CD4-positive, alpha-beta T cell treated with Interleukin-10 for 1 hour (primary cell): ENCODE data around the gene CCDC89.

ENCODE experiments used
- DNase-seq: peaks from one replicate; pipeline ENCODE4 v3.0.0-alpha.2; 2020

CCDC89 gene

DNA sequence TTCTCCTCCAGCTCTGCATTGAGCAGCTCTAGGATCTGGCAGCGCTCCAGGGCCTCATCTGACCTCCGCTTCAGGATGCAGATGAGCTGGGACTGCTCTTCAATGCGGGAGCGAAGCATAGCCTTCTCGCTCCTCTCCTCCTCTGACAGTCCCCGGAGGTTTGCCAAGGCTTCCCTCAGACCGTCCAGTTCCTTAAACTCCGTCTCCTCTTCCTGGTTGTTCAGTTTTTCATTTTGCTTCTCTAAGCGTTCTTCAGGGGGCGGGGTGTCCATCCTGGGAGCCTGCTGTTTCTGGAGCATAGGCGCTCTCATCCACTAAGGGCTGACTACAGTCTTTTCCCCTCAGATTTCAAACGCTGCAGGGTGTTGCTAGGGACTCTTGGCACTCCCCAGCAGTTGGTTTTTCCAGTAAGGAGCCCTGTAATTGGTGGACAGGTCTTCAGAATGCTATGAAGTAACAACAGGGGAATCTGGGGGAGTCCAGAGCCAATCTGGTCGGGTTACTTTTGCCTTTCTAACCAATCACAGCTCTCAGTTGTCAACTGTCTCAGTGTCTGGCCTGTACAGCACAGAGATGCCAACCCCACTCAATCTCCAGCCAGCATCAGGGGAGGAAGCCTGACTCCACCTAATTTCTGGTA lies at the start of gene CCDC89:
Gene CCDC89, minus strand, starts transcription at position 376 of the 640 bp plus-strand sequence. Its CDS starts 65 bp downstream, at position 311.
- no peak for DNase-seq

DNA sequence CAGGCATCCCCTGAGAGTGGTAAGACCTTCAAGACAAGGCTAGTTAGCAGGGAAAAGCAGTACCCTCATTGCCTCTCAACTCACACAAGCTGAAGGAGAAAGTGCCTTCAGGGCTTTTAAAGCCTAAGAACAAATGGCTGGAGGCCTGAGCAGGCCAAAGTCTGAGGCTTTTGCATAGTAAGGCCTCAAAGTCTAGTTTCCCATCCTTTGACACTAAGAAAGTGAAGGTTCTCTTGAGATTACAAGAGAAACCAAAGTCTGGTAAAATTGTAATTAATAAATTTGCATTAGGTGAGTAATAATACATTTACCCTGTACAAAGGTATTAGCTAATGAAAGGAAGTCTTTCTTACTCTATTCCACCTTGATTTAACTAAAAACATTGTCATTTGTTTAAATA lies 47.0 kb upstream of the CCDC89 start:
- no peak for DNase-seq

DNA sequence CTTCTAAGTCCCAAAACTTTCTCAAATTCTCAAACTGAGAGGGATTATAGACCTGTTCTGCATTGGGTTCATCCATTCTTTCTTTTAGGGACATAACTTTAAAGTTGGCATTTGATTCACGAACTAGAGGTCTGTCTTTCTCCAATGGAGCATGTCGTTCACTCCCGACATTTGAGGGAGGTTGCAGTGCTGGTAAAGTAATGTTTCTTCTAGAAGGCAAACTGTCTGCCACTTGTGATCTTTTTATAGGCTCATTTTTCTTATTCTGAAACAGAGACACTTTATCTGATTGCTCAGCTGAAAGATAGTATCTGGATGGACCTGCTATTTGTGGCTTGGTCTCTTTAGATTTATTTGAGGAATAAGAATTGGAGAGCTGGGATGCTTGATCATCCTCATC lies 40.4 kb upstream of the CCDC89 start:
- no peak for DNase-seq

DNA sequence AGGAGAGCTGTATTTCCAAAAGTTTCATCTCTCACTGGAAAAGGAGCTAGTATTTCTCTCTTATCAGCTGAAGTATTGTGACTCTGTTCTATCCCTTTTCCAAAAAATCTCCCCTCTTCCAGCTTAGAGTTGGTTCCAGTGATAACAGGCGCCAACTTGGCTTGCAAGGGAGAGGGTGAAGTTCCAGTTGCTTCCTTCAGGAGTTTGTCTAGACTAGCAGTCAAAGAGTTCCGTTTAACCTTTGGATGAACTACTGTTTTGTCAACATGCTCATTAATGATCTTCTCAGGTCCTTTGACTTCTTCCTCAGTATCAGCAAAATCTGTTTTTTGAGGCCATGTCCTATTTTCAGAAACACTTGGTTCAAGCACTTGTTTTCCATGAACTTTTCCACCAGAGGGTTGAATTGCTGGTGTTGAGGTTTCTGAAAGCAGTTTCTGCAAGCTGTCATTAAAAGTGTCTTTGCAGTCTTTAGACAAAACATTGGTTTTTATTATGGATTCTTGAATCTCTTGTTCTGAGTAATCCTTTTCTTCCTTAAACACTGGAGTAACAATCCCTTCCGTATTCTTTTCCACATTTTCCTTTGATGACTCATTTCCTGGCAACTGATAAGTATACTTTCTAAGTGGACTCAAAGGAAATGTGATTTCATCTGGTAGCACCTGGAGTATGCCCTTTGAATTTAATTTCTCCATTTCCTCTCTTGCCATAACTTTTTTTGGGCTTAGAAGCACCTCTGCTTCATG lies 39.7 kb upstream of the CCDC89 start:
- no peak for DNase-seq

DNA sequence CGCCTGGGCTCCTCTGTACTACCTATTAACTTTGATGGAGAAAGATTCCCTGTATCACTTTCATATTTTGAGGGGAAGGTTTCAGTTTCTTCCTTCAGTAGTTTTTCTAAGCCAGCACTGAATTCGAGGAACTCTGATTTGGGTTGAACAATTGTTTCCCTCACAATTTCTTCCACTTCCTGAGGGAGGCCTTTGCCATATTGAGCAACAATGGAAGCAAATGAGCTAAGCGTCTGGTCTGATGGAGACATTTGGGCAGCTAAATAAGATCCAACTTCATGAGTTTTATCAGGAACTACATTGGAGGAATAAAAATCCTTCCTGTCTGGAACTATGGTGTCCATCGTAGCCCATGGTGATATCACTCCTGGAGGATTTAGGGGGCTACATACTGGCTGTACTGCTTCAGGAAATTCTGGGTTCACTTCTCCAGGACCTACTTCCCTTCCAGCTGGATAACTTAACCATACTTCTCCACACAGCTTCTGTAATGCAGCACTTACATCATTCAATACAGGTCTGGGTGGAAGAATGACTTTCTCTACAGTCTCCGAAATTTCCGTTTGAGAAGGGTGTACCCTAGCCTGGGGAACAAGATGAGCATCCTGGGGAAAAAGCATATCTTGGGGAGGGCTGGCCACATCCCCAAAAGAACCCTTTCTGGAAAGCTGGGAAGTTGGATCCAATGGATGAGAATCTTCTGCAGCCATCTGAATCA lies 38.9 kb upstream of the CCDC89 start:
- DNase-seq = no peak

DNA sequence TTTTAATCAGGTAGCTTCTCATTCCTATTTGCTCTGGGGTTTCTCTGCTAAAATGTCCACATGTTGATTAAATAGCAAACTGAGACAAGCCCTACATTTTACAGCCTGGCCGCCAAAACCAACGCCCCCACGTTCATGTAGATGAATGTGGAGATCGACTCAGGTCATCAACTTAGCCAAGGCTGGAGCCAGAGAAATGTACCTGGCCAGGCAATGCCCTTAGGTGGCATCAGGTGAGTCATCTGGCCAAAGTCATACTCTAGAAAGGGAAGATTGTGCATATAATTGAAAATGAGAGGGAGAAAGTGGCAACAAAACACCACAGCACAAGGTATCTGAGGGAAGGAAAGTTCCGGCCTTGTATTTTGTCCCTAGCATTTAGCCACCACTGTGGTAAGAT lies 37.1 kb upstream of the CCDC89 start:
- DNase-seq = no peak

DNA sequence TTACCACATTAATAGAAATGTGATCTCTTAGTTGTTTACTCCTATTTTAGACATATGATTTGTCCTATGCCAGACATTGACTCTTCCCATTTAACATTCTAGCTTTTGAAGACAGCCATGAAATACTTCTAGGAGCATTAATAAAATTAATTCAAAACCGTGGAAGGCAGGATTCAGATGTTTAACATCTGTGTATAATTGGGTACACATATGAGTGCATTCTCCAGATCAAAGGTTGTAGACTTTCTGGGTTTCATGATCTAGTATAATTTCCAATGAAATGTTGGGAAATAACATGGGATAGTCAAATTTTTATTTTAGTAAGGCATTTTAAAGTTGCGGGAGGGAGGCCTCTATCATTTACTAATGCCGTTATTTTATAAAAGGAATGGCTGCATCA lies 35.2 kb upstream of the CCDC89 start:
- no peak for DNase-seq

DNA sequence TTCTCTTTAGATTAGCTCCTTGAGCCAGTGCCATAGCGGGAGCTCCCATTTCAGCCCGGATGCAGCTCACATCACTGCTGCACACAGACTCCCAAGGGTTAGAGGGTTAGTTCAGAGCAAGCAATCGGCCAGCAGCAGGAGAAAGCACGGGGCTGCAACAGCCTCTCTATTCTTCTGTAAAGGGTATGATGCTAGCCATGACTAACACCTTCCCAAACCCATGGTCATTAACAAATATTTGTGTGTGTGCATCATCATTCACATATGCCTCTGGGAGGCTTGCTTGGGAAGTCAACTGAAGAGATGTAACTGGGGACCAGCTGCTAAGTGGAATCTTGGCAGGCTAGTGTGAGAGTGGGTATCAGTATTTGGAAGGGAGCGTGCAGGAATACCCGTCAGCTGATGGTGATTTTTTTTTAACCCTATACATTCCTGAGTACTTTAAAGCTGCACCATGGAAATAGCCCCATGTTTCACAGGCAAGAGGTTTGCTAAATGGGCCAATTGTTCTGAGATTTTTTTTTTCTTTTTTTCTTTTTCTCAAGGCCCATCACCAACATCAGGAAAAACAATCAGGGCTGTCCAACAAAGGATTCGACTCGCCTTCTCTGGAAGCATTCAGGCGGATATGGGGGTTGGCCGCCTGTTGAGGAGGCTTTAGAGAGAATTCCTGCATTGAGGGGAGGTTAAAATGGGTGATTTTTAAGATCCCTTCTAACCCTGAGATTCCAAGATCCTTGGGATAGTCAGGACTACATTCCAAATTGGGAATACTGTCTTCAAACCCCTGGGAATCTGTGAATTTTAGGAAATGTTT lies 33.2 kb upstream of the CCDC89 start:
- DNase-seq = no peak

DNA sequence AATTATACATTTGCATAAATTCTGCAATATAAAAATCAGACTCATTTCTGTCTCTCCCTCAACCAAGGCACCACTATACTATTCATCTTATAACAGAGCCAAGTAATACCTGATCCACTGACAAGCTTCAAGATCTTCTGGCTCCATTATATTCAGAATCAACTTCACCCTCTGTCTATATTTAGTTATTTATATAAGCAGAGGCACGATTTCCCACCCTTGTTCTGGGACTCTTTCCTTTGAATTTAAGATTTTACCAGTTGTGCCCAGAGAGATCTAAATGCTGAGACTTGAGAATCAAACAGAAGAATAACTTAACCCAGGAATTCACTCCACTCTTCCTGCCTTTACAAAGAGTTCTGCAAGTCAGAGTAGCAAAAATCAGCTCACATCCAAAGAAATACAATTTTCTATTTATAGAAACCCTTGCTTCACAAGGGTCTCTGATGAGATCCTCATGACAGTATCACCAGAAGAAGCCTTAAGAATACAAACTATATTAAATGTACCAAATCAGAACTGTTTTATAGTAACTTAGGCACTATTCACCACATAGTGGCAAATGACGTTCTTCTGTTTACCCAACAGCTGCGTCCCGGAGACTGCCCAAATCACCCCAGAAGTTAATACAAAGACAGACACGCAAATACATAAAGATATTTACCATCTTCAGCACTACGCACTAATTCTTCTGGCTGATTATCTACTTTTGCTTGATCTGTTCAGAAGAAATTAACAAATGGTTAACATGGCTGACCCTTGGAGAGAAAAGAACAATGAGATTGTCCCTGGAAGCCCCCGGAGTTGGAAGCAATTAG lies 32.3 kb upstream of the CCDC89 start:
- no peak for DNase-seq

DNA sequence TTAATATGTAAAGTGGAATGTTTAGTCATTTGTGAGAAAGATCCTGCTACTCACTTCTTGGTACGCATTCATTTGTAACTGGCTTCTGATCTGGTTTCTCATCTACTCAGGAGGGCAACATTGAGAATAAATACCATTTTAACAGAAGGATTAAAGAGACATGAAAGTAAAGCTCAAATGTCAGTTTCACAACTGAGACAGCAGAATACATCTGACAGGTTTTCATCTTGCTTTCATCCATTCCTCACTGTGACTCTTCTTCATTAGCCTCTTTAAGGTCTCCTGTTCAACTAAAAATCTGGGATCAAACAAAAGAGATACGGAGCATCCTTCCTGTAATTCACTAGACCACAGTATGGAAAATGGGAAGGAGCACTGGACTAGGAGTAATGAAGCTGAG lies 31.4 kb upstream of the CCDC89 start:
- DNase-seq = no peak

DNA sequence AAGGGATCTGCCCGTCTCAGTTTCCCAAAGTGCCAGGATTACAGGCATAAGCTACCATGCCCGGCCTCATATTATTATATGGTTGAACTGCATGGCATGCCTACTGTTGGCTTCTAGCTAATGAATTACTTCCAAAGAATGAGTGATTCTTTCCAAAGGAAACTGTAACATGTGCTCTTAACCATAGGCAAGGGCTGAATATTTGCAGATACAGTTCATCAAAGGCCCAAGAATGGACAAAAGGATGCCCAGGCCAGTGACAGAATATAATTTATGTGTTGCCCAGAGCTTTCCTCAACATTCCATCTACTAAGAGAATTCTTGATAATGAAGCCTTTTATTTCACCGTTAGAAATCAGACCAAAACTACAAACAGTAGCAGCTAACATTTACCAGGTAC lies 27.0 kb upstream of the CCDC89 start:
- DNase-seq = no peak

DNA sequence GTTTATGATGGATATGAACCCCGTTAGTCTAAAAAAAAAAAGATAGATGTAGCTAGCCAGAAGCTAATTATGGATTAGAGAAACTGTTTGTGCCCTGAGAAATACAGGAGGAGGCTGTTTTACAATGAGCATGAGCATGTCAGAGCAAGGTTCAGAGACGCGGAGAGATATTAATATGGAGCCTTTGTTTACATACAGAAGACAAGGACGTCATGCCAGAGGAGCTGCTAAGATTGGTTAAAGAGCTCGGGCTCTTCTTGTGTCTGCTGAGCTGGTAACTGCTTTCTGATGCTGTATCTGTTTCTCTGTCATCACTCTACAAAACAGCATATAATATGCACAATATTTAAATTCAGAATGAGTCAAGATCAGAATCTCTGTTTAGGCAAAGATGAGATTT lies 24.9 kb upstream of the CCDC89 start:
- no peak for DNase-seq

DNA sequence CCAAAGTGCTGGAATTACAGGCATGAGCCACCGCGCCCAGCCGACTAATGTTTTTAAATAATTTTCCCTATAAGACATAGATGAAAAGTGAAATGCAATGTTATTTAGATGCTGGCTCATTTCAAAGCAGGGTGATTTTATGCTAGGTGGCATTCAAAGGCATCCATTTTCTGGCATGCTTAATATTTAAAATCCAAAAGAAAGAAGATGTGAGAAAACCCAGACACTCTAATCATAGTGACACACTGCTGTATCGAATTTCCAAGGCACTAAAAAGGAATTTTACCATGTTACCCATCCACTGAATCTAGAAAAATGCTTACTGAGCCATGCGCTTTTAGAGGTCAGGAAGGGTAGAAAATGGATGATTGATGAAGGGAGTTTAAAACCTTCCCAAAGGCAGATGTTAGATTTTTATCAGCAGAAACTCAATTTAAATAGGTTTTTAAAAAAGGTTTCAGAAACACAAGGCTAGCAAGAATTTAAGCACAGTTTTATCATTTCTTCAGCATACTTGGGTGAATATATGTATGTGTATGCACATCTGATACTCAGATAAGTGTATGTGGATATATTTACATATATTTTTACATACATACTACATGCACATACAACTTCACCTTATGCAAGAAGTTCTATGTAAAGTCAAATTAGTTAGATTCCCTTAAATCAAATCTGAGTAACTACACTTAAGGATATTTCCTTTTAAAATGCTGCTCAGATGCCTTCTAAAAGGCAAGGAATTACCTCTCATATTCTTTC lies 24.1 kb upstream of the CCDC89 start:
- no peak for DNase-seq

DNA sequence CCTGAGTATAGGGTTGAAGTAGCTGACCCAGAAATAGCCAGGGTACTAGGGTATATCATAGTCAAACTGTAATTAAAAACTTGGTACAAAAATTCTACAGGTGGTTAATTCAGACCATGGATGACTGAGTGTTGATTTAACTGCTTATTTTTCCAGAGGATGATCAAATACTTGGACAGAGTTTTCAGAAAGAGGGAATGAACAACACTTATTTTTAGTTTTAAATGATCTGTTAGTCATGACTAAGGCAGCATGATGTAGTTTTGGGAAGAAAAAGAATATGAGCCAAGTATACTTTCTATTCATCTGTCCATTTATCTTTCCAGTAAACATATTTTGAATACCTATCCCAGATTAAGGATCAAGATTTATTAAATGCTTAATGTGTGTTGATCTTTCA lies 19.8 kb upstream of the CCDC89 start:
- no peak for DNase-seq

DNA sequence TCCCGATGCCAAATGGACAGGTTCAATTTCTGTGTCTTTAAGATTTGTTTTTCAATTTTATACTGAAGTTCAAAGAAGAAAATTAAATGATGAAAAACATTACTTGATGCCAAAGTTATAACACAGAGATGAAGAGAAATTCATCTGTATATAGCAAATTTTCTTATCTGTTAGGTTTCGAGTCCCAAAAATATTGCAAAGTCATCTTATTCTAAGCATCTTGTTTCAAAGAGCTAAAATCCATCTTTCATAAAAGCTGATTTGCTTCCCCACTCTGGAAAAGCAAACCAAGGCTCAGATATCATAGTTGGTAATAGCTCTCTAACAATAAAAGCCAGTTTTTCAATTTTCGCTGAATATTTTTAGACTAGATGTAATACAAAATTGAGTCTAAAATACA lies 19.0 kb upstream of the CCDC89 start:
- no peak for DNase-seq

DNA sequence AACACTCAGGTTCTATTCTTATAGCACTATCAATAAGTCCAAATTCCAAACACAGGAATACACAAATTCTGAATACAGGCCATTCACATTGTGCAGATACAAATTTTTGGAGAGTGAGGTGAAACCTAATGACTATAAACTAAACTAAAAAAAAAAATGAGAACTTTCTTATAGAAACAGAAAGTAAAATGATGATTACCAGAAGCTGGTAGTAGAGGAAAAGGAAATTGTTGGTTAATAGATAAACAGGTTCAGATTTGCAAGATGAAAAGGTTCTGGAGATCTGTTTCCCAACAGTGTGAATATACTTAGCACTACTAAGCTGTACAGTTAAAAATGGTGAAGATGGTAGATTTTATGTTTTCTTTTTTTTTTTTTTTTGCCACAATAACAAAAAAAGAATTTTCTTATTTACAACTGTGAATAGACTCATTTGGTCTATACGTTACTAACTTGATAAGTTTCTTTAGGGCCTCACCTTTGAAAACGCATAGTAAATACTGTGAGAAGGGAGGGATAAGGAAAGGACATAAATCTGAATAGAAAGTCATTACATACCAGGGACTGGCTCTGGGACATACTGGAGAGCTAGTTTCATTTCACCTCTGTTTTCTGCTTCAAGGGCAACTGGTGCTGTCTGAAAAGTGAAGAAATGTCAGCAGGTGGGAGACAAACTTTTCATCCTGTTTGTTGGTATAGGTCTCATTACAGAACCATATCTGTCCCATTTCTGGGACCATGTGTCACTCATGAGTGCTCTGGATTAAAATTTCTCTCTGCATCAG lies 14.2 kb upstream of the CCDC89 start:
- peak; percentile 43 for DNase-seq

DNA sequence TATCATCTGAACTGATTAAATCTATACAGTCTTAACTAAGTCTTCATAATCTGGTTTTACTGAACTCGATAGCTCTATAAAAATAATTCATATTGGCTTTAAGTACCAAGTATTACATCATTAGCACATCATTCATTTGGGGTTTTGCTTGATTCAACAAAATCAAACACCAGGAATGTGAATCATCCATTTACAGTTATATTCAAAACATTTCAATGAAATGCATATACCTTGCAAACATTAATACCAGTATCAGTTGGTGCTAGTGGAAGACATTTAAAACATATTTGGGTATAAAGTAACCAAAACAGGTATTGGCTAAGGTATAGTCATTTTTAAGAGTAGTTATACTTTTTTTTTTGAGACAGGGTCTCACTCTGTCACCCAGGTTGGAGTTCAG lies 12.2 kb upstream of the CCDC89 start:
- no peak for DNase-seq

DNA sequence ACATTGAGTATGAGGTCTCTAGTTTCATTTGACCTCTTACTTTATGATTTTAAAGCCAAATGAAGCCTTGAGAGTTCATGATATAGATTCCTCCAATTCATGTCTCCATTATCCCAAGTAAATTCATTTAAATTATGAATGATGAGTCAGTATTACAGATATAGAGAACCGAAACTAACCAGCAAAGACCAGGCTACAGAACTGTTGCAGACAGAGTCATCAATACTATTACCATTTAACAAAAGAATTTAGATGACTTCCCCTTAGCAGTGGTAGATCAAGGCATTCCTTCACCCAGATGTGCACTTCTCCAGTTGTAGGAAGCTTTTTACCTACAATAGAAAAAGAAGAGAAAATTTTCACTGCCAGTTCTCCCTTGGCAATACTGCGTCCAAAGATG lies 11.8 kb upstream of the CCDC89 start:
- no peak for DNase-seq

DNA sequence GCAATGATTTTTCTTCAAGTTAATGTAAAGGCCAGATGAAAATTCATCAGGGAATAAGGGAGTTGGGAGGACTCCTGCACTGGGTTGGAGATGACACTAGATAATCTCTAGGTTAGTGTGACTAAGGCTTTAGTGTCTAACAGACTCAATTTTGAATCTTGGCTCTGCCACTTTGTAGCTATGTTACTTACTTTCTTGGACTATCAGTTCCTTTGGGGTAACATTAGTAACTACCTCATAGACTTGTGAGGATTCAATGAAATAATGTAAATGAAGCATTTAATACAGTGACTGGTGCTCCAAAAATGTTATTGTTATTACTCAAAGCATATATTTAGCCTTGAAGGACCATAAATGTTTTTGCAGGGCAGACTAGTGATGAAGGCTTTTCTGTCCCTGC lies 9.6 kb upstream of the CCDC89 start:
- no peak for DNase-seq

DNA sequence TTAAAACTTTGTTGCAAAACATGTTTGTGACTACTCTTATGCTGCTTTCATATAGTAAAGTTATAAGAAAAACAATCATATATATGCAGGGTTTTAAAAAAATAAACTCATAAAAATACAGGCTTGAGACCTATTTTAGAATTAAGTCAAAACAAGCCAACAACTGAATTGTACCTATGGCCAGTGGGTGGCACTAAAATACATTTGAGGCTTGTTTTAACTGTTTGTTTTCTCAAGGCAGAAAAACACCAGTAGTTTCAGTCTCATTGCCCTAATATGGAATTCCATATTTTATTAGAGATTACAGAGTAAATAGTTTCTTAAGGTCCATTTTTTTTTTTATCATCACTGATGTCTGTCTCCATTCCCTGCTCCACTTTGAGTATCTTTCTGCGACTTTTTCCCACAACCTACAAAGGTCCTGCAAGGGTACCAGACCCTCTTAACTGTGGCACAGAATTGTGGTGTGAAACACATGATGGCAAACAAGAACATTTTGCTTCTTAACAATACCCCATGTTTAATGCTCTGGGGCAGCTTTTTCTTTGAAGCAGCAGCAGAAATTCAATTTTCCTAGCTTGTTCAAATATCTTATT lies 8.5 kb upstream of the CCDC89 start:
- DNase-seq = peak; percentile 63
